Upper lobe of left lung (tissue), 6 donors: Measurements from ENCODE around the gene DLAT. TPM values are rescaled to one million over a fixed set of nuclear protein-coding genes. Genes with fewer than 3 reads are reported as not detected.

Experiments
- ATAC-seq, 2 donors: fragments of 200-7000 bp; cut with Tn5 transposase; one replicate each; pipeline ENCODE4 v1.9.1; 2022; ENCODE audit warnings: mild to moderate bottlenecking in 2 of 2, moderate library complexity in 2 of 2; ENCODE audit not compliant: low FRiP score in 2 of 2
- DNase-seq, 2 donors: peaks; one replicate each; pipeline ENCODE4 v3.0.0-alpha.2; 2019 to 2020
- H3K27ac ChIP-seq, 4 donors: fragments of 200-600 bp; sonication (generic); one replicate each; pipeline ENCODE4 v1.5.1; 2016 to 2019
- H3K27me3 ChIP-seq, 4 donors: fragments of 200-600 bp; sonication (generic); one replicate each; pipeline ENCODE4 v1.5.1; 2017 to 2019
- H3K36me3 ChIP-seq, 4 donors: fragments of 200-600 bp; sonication (generic); one replicate each; pipeline ENCODE4 v1.5.1; 2016 to 2019
- H3K4me1 ChIP-seq, 4 donors: fragments of 200-600 bp; sonication (generic); one replicate each; pipeline ENCODE4 v1.5.1; 2018 to 2019
- H3K4me3 ChIP-seq, 4 donors: fragments of 200-600 bp; sonication (generic); one replicate each; pipeline ENCODE4 v1.5.1; 2017 to 2019; ENCODE audit warnings: mild to moderate bottlenecking in 2 of 4, moderate library complexity in 1 of 4
- H3K9me3 ChIP-seq, 4 donors: fragments of 200-600 bp; sonication (generic); one replicate each; pipeline ENCODE4 v1.5.1; 2018 to 2019
- CTCF ChIP-seq, 6 experiments: fragments of 450-650 bp in 4 of 6; fragments of 200-600 bp in 2 of 6; sonication (generic) in 2 of 6; IDR thresholded peaks; one replicate each; pipeline ENCODE4 v1.5.1; 2016 to 2019; ENCODE audit warnings: antibody characterized with exemption in 6 of 6
- EP300 ChIP-seq, 4 donors: sonication (generic); formaldehyde crosslinking; IDR thresholded peaks; one replicate each; pipeline ENCODE4 v1.5.1; 2017; ENCODE audit warnings: antibody characterized with exemption in 4 of 4, control low read depth in 2 of 4
- POLR2A ChIP-seq, 4 donors: fragments of 450-650 bp; IDR thresholded peaks; one replicate each; pipeline ENCODE4 v1.5.1; 2016 to 2017; ENCODE audit warnings: antibody characterized with exemption in 4 of 4, mild to moderate bottlenecking in 2 of 4
- POLR2AphosphoS5 ChIP-seq, 2 donors: sonication (generic); formaldehyde crosslinking; IDR thresholded peaks; one replicate each; pipeline ENCODE4 v1.5.1; 2017; ENCODE audit warnings: antibody characterized with exemption in 2 of 2
- WGBS, 2 donors: methylation state at CpG; one replicate each; pipeline ENCODE4 v1.1.5; 2017 to 2018; 5-methylcytosine and 5-hydroxymethylcytosine counted together
- total RNA-seq, 6 donors: library from RNA; depleted of rRNA in 4 of 6; stranded (reverse); fragments of >200 nt in 4 of 6; gene quantifications; one replicate each; pipeline versions ENCODE4 v1.1.0 to v1.2.1, GENCODE V29; 2016 to 2021
- donor health status: DM: no; HTN: no; CAD: no; lungs with moderate emphysema.
- donor health status: DM: no; HTN: yes; CAD: no; lungs with severe emphysema.

Gene DLAT
- total RNA-seq, 6 donors from 2014 or later, result 12.6 to 37.7 (median 27.2) TPM

DNA sequence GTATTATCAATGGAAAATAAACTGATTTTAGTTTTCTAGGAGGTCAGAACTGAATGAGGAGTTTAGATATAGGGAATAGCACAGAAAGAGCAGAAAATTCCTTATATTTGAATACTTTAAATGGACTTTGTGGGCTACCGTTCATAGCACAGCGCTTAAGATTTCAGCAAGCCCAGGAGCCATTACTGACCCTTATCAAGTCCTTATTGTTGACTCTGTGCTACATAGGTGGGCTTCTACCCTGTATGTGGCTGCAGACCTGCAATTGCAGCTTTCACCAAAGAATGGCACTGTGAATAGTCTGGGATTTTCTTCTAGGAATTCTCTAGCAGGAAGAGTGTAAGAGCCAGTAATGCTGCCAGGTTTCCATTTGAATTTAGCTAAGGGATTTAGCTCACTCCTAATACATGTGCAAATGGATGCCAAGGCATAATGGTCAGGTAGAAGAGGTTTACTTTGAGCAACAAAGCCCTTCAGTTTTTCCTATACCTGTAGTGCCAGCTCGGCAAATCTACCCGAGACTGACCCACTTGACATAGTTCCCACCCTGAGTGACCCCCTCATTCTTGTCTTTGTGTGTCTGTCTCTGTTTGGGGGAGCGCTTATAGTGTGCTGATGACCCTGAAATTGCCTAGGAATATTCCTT lies 42.5 kb upstream of the DLAT start:
- 54 to 57% methylated on average over 5 of the region's 5 CpGs for whole genome bisulfite sequencing, 2 donors
- peak overlapping the region in 3 of 4 donors; percentile 29 to 48 (median 40) for H3K4me3 ChIP-seq
- H3K9me3 ChIP-seq, result no peaks in the 10 kb centered on the region

GRCh38 chr11:111983187-111983986 lies 41.8 kb upstream of the DLAT start:
- H3K27ac ChIP-seq, result peak overlapping the region; percentile 37 to 71 (median 56)
- H3K9me3 ChIP-seq, result no peaks in the 10 kb centered on the region
- H3K27me3 ChIP-seq, result no peaks in the 10 kb centered on the region
- H3K36me3 ChIP-seq, result peaks cover 0 to 33% (median 3%) of the 10 kb centered on the region in 4 donors
- peak; percentile 64 to 91 for ATAC-seq
- H3K4me3 ChIP-seq, result peak overlapping the region in 3 of 4 donors; percentile 29 to 48 (median 40)
- 29 to 48% methylated on average over 7 of the region's 7 CpGs for WGBS, 2 donors
- TF ChIP-seq POLR2A (IDR thresholded peaks at IDR 0.05) (peak in 1 of 4 donors; percentile 58), POLR2AphosphoS5 (IDR thresholded peaks at IDR 0.05) (peak in 1 of 2 donors; percentile 36), EP300 (IDR thresholded peaks at IDR 0.05) (no peak), CTCF (IDR thresholded peaks at IDR 0.05) (peak in 2 of 6 experiments; percentile 19 to 36)
- DNase-seq, result peak; percentile 68 to 80
- peaks cover 2 to 14% (median 14%) of the 10 kb centered on the region in 4 donors for H3K4me1 ChIP-seq

More for the DNA sequence above, 42.5 kb upstream of the DLAT start:
- Histone ChIP-seq H3K27ac (peak overlapping the region; percentile 37 to 71 (median 56)), H3K36me3 (peaks cover 0 to 26% (median 0%) of the 10 kb centered on the region in 4 donors), H3K27me3 (no peaks in the 10 kb centered on the region), H3K4me1 (peaks cover 5 to 21% (median 16%) of the 10 kb centered on the region in 4 donors)
- ATAC-seq, result peak in 1 of 2 donors; percentile 31
- TF ChIP-seq EP300 (IDR thresholded peaks at IDR 0.05), result no peak
- no peak for TF ChIP-seq POLR2AphosphoS5 (IDR thresholded peaks at IDR 0.05)
- no peak for TF ChIP-seq POLR2A (IDR thresholded peaks at IDR 0.05)
- no peak for TF ChIP-seq CTCF (IDR thresholded peaks at IDR 0.05)
- no peak for DNase-seq

- no peaks in the 10 kb centered on the region for H3K9me3 ChIP-seq
- DNase-seq, result no peak
- H3K4me3 ChIP-seq, result no peak overlapping the region
- no peaks in the 10 kb centered on the region for H3K27me3 ChIP-seq
- WGBS, 2 donors, result 87 to 94% methylated on average over 5 of the region's 5 CpGs
- no peak for ATAC-seq
- H3K27ac ChIP-seq, result no peak overlapping the region
- no peak for TF ChIP-seq POLR2AphosphoS5 (IDR thresholded peaks at IDR 0.05)
- H3K36me3 ChIP-seq, result peaks cover 0 to 44% (median 3%) of the 10 kb centered on the region in 4 donors
- H3K4me1 ChIP-seq, result peaks cover 5 to 13% (median 10%) of the 10 kb centered on the region in 4 donors
Measured at GRCh38 chr11:111986589-111986988, 38.6 kb upstream of the DLAT start.

- no peak for ATAC-seq
- Histone ChIP-seq H3K27ac (no peak overlapping the region), H3K36me3 (peaks cover 17 to 70% (median 21%) of the 10 kb centered on the region in 4 donors)
Measured at GRCh38 chr11:111990381-111990780, 34.8 kb upstream of the DLAT start.

More at GRCh38 chr11:111990381-111990780, 34.8 kb upstream of the DLAT start:
- no peaks in the 10 kb centered on the region for H3K27me3 ChIP-seq
- peaks cover 0 to 8% (median 0%) of the 10 kb centered on the region in 4 donors for H3K4me1 ChIP-seq
- no peaks in the 10 kb centered on the region for H3K9me3 ChIP-seq
- no peak for DNase-seq
- no peak for TF ChIP-seq POLR2A (IDR thresholded peaks at IDR 0.05)
- TF ChIP-seq CTCF (IDR thresholded peaks at IDR 0.05), result no peak
- TF ChIP-seq POLR2AphosphoS5 (IDR thresholded peaks at IDR 0.05), result no peak
- H3K4me3 ChIP-seq, result no peak overlapping the region
- 95% methylated on average over 6 of the region's 6 CpGs for WGBS, 2 donors
